ENCODE measurements around the gene RPP30. TPM values are rescaled to one million over a fixed set of nuclear protein-coding genes. Genes with fewer than 3 reads are reported as not detected.

RPP30 gene
- total and polyA plus RNA-seq, 2 experiments from 2014 or later, result 89.7 to 142 TPM

- H3K36me3 ChIP-seq (ENCODE audit: insufficient read depth), result peaks cover 31% of the 10 kb centered on the region
- no peak overlapping the region for H3K27ac Mint-ChIP-seq
These were observed 15.8 kb downstream of the RPP30 start for GRCh38 chr10:90887555-90887954.

More at GRCh38 chr10:90887555-90887954, 15.8 kb downstream of the RPP30 start:
- Histone ChIP-seq H3F3A (replicated peaks; ENCODE audit: low read depth) (no peaks in the 10 kb centered on the region), H3K9me2 (ENCODE audit: insufficient read depth) (no peaks in the 10 kb centered on the region), H3K4me2 (no peak overlapping the region), H2AFZ (no peak overlapping the region), H3K4me3 (no peak overlapping the region), H3K27me3 (ENCODE audit: insufficient read depth) (no peaks in the 10 kb centered on the region), H3K4me1 (ENCODE audit: insufficient read depth) (no peaks in the 10 kb centered on the region), H3K27ac (ENCODE audit: low read depth) (no peak overlapping the region), H3K79me2 (replicated peaks; ENCODE audit: insufficient read depth) (no peaks in the 10 kb centered on the region), H4K20me1 (replicated peaks; ENCODE audit: insufficient read depth) (peaks cover 18% of the 10 kb centered on the region; the same call in 1 of the 2 replicates)
- no peak overlapping the region for H3K4me3 Mint-ChIP-seq
- H3K27me3 Mint-ChIP-seq (ENCODE audit: insufficient read depth, low read depth, poor library complexity), result peaks cover 2% of the 10 kb centered on the region
- ATAC-seq (no peak), DNase-seq (ENCODE audit: low spot score) (no peak)
- peaks cover 52% of the 10 kb centered on the region for H3K36me3 Mint-ChIP-seq (ENCODE audit: low read depth)
- peaks cover 2% of the 10 kb centered on the region; the same call in 1 of the 3 replicates for H3K4me1 Mint-ChIP-seq
- TF ChIP-seq ETS1 (IDR thresholded peaks at IDR 0.05), result no peak
- TF ChIP-seq REST (IDR thresholded peaks at IDR 0.05; ENCODE audit: unreplicated experiment), result no peak
- no peak for TF ChIP-seq JUNB (IDR thresholded peaks at IDR 0.05; ENCODE audit: unreplicated experiment)
- no peak for TF ChIP-seq EZH2 (IDR thresholded peaks at IDR 0.05; ENCODE audit: low read depth, unreplicated experiment)
- no peak for TF ChIP-seq POLR2AphosphoS5 (IDR thresholded peaks at IDR 0.05; ENCODE audit: low read depth)
- no peak for TF ChIP-seq CTCF (conservative IDR thresholded peaks at IDR 0.05; ENCODE audit: low read depth in 2 of 2)
- TF ChIP-seq ZNF462 (CRISPR knock-in tag; IDR thresholded peaks at IDR 0.05), result no peak
- no peak for TF ChIP-seq ZNF114 (CRISPR knock-in tag; IDR thresholded peaks at IDR 0.05)
- no peak for TF ChIP-seq ZNF331 (CRISPR knock-in tag; IDR thresholded peaks at IDR 0.05; ENCODE audit: low read depth)
- no peak for TF ChIP-seq NANOG (IDR thresholded peaks at IDR 0.05; ENCODE audit: borderline replicate concordance)
- no peak for TF ChIP-seq CREB1 (CRISPR knock-in tag; IDR thresholded peaks at IDR 0.05; ENCODE audit: low read depth)
- no peak for TF ChIP-seq EZH2phosphoT487 (IDR thresholded peaks at IDR 0.05; ENCODE audit: unreplicated experiment)
- TF ChIP-seq STAT1 (IDR thresholded peaks at IDR 0.05; ENCODE audit: unreplicated experiment), result no peak
- H3K9me3 Mint-ChIP-seq, result no peaks in the 10 kb centered on the region

All from GM23338 (cell line).